HepG2 (cell line): ENCODE results near the gene PPFIA3. TPM values are rescaled to one million over a fixed set of nuclear protein-coding genes. Genes with fewer than 3 reads are reported as not detected.
A peak's percentile ranks its signal among the peaks of the same experiment; 100 is the strongest.

ENCODE experiments used
- ARNTL ChIP-seq: sonication (generic); formaldehyde crosslinking; IDR thresholded peaks from 2 replicates; pipeline ENCODE4 v1.4.0; 2020; ENCODE audit warnings: mild to moderate bottlenecking, missing genetic modification reagents
- CEBPZ ChIP-seq: IDR thresholded peaks from 2 replicates; pipeline ENCODE4 v1.6.1; 2012; ENCODE audit warnings: low read length, improper control_type of control experiment
- FOXA3 ChIP-seq: IDR thresholded peaks from 2 replicates; pipeline ENCODE4 v1.6.1; 2016; ENCODE audit warnings: missing genetic modification reagents, missing compliant biosample characterization
- FOXP4 ChIP-seq: sonication (generic); formaldehyde crosslinking; IDR thresholded peaks from 2 replicates; pipeline ENCODE4 v1.4.0; 2020; ENCODE audit warnings: missing genetic modification reagents
- HMGXB3 ChIP-seq: sonication (generic); formaldehyde crosslinking; IDR thresholded peaks from 2 replicates; pipeline ENCODE4 v1.4.0; 2020; ENCODE audit warnings: missing genetic modification reagents, borderline replicate concordance
- IKZF4 ChIP-seq: sonication (generic); formaldehyde crosslinking; IDR thresholded peaks from 2 replicates; pipeline ENCODE4 v1.5.1; 2020; ENCODE audit warnings: borderline replicate concordance, mild to moderate bottlenecking, low read depth, missing genetic modification reagents; ENCODE audit errors: not compliant biosample characterization
- MED13 ChIP-seq: sonication (generic); formaldehyde crosslinking; IDR thresholded peaks from 2 replicates; pipeline ENCODE4 v1.5.0; 2020; ENCODE audit warnings: missing genetic modification reagents
- MEIS1 ChIP-seq: sonication (generic); formaldehyde crosslinking; IDR thresholded peaks from 2 replicates; pipeline ENCODE4 v1.9.0; 2021; ENCODE audit warnings: mild to moderate bottlenecking, missing genetic modification reagents, moderate library complexity, borderline replicate concordance
- MTF2 ChIP-seq: sonication (generic); formaldehyde crosslinking; IDR thresholded peaks from 2 replicates; pipeline ENCODE4 v1.5.0; 2020; ENCODE audit warnings: missing genetic modification reagents, borderline replicate concordance
- NFKBIZ ChIP-seq: IDR thresholded peaks from 2 replicates; pipeline ENCODE4 v1.6.1; 2018; ENCODE audit warnings: missing genetic modification reagents, missing compliant biosample characterization
- NR3C1 ChIP-seq: sonication (generic); formaldehyde crosslinking; IDR thresholded peaks from 2 replicates; pipeline ENCODE4 v1.4.0; 2020; ENCODE audit warnings: missing genetic modification reagents
- SNAPC2 ChIP-seq: sonication (generic); formaldehyde crosslinking; IDR thresholded peaks from 2 replicates; pipeline ENCODE4 v1.8.1; 2022; ENCODE audit warnings: mild to moderate bottlenecking, missing genetic modification reagents
- ZBTB2 ChIP-seq: sonication (generic); formaldehyde crosslinking; IDR thresholded peaks from 2 replicates; pipeline ENCODE4 v1.8.0; 2022; ENCODE audit warnings: low read depth, missing genetic modification reagents
- ZKSCAN1 ChIP-seq: fragments of 150-350 bp; IDR thresholded peaks from 2 replicates; pipeline ENCODE4 v1.6.1; 2014; ENCODE audit warnings: low read length
- ZNF101 ChIP-seq: sonication (generic); formaldehyde crosslinking; IDR thresholded peaks from 2 replicates; pipeline ENCODE4 v1.4.0; 2020; ENCODE audit warnings: mild to moderate bottlenecking, low read depth, missing genetic modification reagents, borderline replicate concordance
- ZNF501 ChIP-seq: sonication (generic); formaldehyde crosslinking; IDR thresholded peaks from 2 replicates; pipeline ENCODE4 v1.5.1; 2020; ENCODE audit warnings: mild to moderate bottlenecking, moderate library complexity, missing genetic modification reagents
- ZNF569 ChIP-seq: sonication (generic); formaldehyde crosslinking; IDR thresholded peaks from 2 replicates; pipeline ENCODE4 v1.5.0; 2020; ENCODE audit warnings: mild to moderate bottlenecking, missing genetic modification reagents, moderate library complexity, borderline replicate concordance
- ZNF792 ChIP-seq: IDR thresholded peaks from 2 replicates; pipeline ENCODE4 v1.6.1; 2016
- polyA plus RNA-seq, 8 experiments: library from polyadenylated mRNA; depleted of rRNA in 3 of 8; stranded (reverse) in 7 of 8; unstranded in 1 of 8; fragments of >200 nt; fragmentation: Illumina TruSeq in 4 of 8; extraction: Trizol in 4 of 8; gene quantifications; 2 replicates each; pipeline versions ENCODE4 v1.2.1 to v1.2.3, GENCODE V29; 2011 to 2016; ENCODE audit warnings: low read depth in 4 of 8, missing spikeins in 1 of 8, mixed read lengths in 1 of 8; ENCODE audit not compliant: insufficient read depth in 1 of 8
- total RNA-seq, 5 experiments: library from RNA; depleted of rRNA; stranded (reverse); fragments of >200 nt; fragmentation: Illumina TruSeq; extraction: Trizol; gene quantifications; 2 replicates each; pipeline ENCODE4 v1.2.3, GENCODE V29; 2016; ENCODE audit warnings: low read depth in 1 of 5

The PPFIA3 gene
- total and polyA plus RNA-seq, 2 of the 13 experiments (the other 11 are each of a cell fraction or from before 2014, with no cell fraction given) = 6.7 to 8.6 TPM

GRCh38 chr19:49148784-49149651 lies 29.7 kb downstream of the PPFIA3 start (continued):
- TF ChIP-seq IKZF4 (no peak), NR3C1 (CRISPR knock-in tag) (no peak), ZKSCAN1 (no peak), ZNF501 (0 out of 2 replicates have a peak, but pooled peaks have one; percentile 1), FOXA3 (no peak), ZBTB2 (no peak), HMGXB3 (CRISPR knock-in tag) (no peak), MTF2 (no peak), CEBPZ (no peak), SNAPC2 (CRISPR knock-in tag) (0 out of 2 replicates have a peak, but pooled peaks have one; percentile 41), ZNF569 (CRISPR knock-in tag) (no peak), MED13 (CRISPR knock-in tag) (peak; percentile 43; the same call in 1 of the 2 replicates), ZNF792 (no peak), MEIS1 (CRISPR knock-in tag) (no peak), NFKBIZ (CRISPR knock-in tag) (no peak), ZNF101 (CRISPR knock-in tag) (no peak), FOXP4 (no peak), ARNTL (CRISPR knock-in tag) (0 out of 2 replicates have a peak, but pooled peaks have one; percentile 32)
